Calu3 (cell line): ENCODE data around the gene SAV1. TPM values are rescaled to one million over a fixed set of nuclear protein-coding genes. Genes with fewer than 3 reads are reported as not detected.
"Not testable (repeated sequence)": the region's sequence is repeated elsewhere in the genome, so short reads cannot be mapped to it uniquely, and the experiment has no call there.

Experiments
- BruUV-seq: library from RNA; stranded (reverse); fragments of 400-500 nt; replicated peaks from 2 replicates; lab custom pipeline; 2021; lab: Mats Ljungman, UMichigan
- CTCF ChIA-PET: fragments of 300-600 bp; sonication (Branson Sonifier 250); formaldehyde crosslinking; loops from one replicate; lab custom pipeline; 2022; ENCODE audit warnings: antibody characterized with exemption; lab: Charles Lee
- DNase-seq: peaks from one replicate; pipeline ENCODE4 v3.0.0; 2022
- H3K27ac Mint-ChIP-seq: one replicate; pipeline ENCODE4 v1.8.0; 2022; ENCODE audit warnings: mixed read lengths; ENCODE audit not compliant: unreplicated experiment
- H3K27me3 Mint-ChIP-seq: one replicate; pipeline ENCODE4 v1.8.0; 2022; ENCODE audit warnings: mixed read lengths; ENCODE audit not compliant: unreplicated experiment
- H3K36me3 Mint-ChIP-seq: one replicate; pipeline ENCODE4 v1.8.0; 2022; ENCODE audit warnings: mild to moderate bottlenecking, moderate library complexity, mixed read lengths; ENCODE audit not compliant: insufficient read depth, unreplicated experiment
- H3K4me1 Mint-ChIP-seq: one replicate; pipeline ENCODE4 v1.8.0; 2022; ENCODE audit warnings: mild to moderate bottlenecking, low read depth, mixed read lengths; ENCODE audit not compliant: unreplicated experiment
- H3K4me3 Mint-ChIP-seq: one replicate; pipeline ENCODE4 v1.8.0; 2022; ENCODE audit warnings: mild to moderate bottlenecking, low read depth, moderate library complexity, mixed read lengths; ENCODE audit not compliant: unreplicated experiment
- H3K9me3 Mint-ChIP-seq: one replicate; pipeline ENCODE4 v1.8.0; 2022; ENCODE audit warnings: low read depth, mixed read lengths; ENCODE audit not compliant: unreplicated experiment
- CTCF ChIP-seq: fragments of 200-600 bp; IDR thresholded peaks from one replicate; pipeline ENCODE4 v1.8.0; 2022; ENCODE audit warnings: antibody characterized with exemption; ENCODE audit not compliant: unreplicated experiment
- intact Hi-C: fragments of 100-400 bp; cut with micrococcal nuclease; formaldehyde crosslinking; loops from one replicate; pipeline ENCODE4 v1.10.0; 2022; ENCODE audit not compliant: unreplicated experiment
- total RNA-seq: library from RNA; stranded (reverse); gene quantifications from 2 replicates; pipeline ENCODE4 v1.2.3, GENCODE V29; 2022

SAV1 gene
- total RNA-seq, 1 experiment from 2014 or later: 62.2 TPM

DNA sequence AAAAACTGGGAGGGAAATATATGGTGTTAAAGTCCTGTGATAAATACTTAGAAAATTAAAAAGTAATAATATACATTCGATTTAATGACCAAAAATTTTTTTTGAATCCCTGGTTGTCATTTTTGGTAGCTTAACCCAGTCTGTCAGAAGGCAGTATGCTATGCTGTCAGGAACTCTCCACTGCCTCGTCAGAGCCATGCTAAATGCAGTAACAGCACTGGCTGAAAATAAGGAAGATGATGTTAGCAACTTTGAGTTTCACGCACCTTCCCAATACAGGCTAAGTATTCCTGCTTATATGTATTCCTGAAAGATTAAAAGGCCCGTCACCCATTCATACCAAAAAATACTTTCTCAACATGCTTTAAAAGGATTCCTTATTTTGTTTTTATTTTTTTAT is 34.2 kb downstream of the SAV1 start:
- BruUV-seq: TSS peak; percentile 57
- no peak for TF ChIP-seq CTCF
- CTCF ChIA-PET: no interaction called here
- H3K27me3 Mint-ChIP-seq: no peaks in the 10 kb centered on the region
- no peak overlapping the region for H3K4me3 Mint-ChIP-seq
- H3K27ac Mint-ChIP-seq: no peak overlapping the region
- intact Hi-C loops: no loop called here
- no peak for DNase-seq
- no peaks in the 10 kb centered on the region for H3K9me3 Mint-ChIP-seq
- H3K36me3 Mint-ChIP-seq: peaks cover 7% of the 10 kb centered on the region
- no peaks in the 10 kb centered on the region for H3K4me1 Mint-ChIP-seq

GRCh38 chr14:50631408-50631821 is 36.7 kb downstream of the SAV1 start:
- CTCF ChIA-PET: interaction anchor here (0.6 to 0.7 kb wide), 2 partner anchors 224 to 733 kb away, joined by 3 to 6 read pairs; no protein-coding TSS in a partner anchor
- H3K36me3 Mint-ChIP-seq: peaks cover 6% of the 10 kb centered on the region
- no peaks in the 10 kb centered on the region for H3K9me3 Mint-ChIP-seq
- H3K4me1 Mint-ChIP-seq: no peaks in the 10 kb centered on the region
- no peak overlapping the region for H3K4me3 Mint-ChIP-seq
- no peaks in the 10 kb centered on the region for H3K27me3 Mint-ChIP-seq
- H3K27ac Mint-ChIP-seq: no peak overlapping the region
- no TSS peak for BruUV-seq
- intact Hi-C loops: no loop called here
- DNase-seq: no peak
- TF ChIP-seq CTCF: no peak

DNA sequence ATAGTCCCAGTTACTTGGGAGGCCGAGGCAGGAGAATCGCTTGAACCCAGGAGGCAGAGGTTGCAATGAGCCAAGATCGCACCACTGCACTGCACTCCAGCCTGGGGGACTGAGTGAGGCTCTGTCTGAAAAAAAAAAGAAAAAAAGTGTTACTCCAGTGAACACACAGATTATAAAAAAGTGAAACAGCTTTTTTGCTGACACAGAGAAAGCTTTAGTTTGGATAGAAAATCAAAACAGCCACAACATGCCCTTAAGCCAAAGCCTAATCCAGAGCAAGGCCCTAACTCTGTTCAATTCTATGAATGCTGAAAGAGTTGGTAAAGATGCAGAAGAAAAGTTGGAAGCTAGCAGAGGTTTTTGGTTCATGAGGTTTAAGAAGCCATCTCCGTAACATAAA is 43.2 kb downstream of the SAV1 start:
- H3K27me3 Mint-ChIP-seq, BruUV-seq, DNase-seq, CTCF ChIA-PET, H3K36me3 Mint-ChIP-seq, H3K4me1 Mint-ChIP-seq, H3K27ac Mint-ChIP-seq, H3K4me3 Mint-ChIP-seq, intact Hi-C loops, H3K9me3 Mint-ChIP-seq: not testable (repeated sequence)

DNA sequence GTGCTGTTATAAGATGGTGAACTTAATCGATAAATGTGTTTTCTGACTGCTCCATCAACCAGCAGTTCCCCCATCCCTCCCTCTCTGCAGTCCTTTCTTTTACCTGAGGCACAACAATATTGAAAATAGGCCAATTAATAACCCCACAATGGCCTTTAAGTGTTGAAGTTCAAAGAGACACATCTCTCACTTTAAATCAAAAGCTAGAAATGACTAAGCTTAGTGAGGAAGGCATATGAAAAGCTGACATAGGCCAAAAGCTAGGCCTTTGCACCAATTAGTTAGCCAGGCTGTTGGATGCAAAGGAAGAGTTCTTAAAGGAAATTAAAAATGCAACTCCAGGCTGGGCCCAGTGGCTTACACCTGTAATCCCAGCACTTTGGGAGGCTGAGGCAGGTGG is 43.7 kb downstream of the SAV1 start:
- BruUV-seq: no TSS peak
- TF ChIP-seq CTCF: no peak
- no peaks in the 10 kb centered on the region for H3K27me3 Mint-ChIP-seq
- intact Hi-C loops: no loop called here
- H3K9me3 Mint-ChIP-seq: no peaks in the 10 kb centered on the region
- DNase-seq: no peak
- no peak overlapping the region for H3K27ac Mint-ChIP-seq
- CTCF ChIA-PET: no interaction called here
- H3K4me3 Mint-ChIP-seq: no peak overlapping the region
- no peaks in the 10 kb centered on the region for H3K36me3 Mint-ChIP-seq
- H3K4me1 Mint-ChIP-seq: no peaks in the 10 kb centered on the region

DNA sequence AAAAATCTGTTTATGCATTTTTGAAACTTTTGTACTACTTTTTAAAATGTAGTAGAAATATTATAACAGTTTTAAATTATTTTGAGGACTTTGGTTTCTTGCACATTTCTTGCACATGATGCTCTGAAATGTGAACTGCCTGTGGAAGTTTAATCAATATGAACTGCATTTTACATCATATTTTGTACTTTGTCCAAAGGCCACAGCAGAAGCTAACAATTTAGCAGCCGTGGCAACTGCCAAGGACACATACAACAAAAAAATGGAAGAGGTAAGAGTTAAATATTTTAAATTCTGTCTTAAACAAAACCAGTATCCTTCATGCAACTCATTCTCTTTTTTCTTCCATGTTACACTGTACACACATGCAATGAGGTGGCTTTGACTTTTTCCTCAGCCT is 45.1 kb downstream of the SAV1 start:
- intact Hi-C loops: no loop called here
- H3K9me3 Mint-ChIP-seq: no peaks in the 10 kb centered on the region
- no TSS peak for BruUV-seq
- H3K4me3 Mint-ChIP-seq: no peak overlapping the region
- no peaks in the 10 kb centered on the region for H3K36me3 Mint-ChIP-seq
- no peaks in the 10 kb centered on the region for H3K27me3 Mint-ChIP-seq
- DNase-seq: no peak
- no peaks in the 10 kb centered on the region for H3K4me1 Mint-ChIP-seq
- TF ChIP-seq CTCF: no peak
- H3K27ac Mint-ChIP-seq: no peak overlapping the region
- CTCF ChIA-PET: no interaction called here
